Left ventricle myocardium inferior (tissue), 1 donor: Measurements from ENCODE around the gene KLHL30. TPM values are rescaled to one million over a fixed set of nuclear protein-coding genes. Genes with fewer than 3 reads are reported as not detected.

ENCODE experiments used
- DNase-seq: peaks from one replicate; pipeline ENCODE4 v3.0.0-alpha.2; 2020
- H3K27ac ChIP-seq: fragments of 200-600 bp; replicated peaks from 2 replicates; pipeline ENCODE4 v1.8.0; 2021
- H3K27me3 ChIP-seq: fragments of 200-600 bp; 2 replicates; pipeline ENCODE4 v1.8.0; 2021; ENCODE audit warnings: low read depth
- H3K36me3 ChIP-seq: fragments of 200-600 bp; 2 replicates; pipeline ENCODE4 v1.8.0; 2021
- H3K4me1 ChIP-seq: fragments of 200-600 bp; 2 replicates; pipeline ENCODE4 v1.8.0; 2021
- H3K4me3 ChIP-seq: fragments of 200-600 bp; 2 replicates; pipeline ENCODE4 v1.8.0; 2021; ENCODE audit warnings: mild to moderate bottlenecking, moderate library complexity
- H3K9me3 ChIP-seq: fragments of 200-600 bp; replicated peaks from 2 replicates; pipeline ENCODE4 v1.8.0; 2021
- intact Hi-C: fragments of 100-400 bp; cut with micrococcal nuclease; formaldehyde crosslinking; loops from one replicate; pipeline ENCODE4 v1.11.0; 2022
- total RNA-seq: library from RNA; stranded (reverse); fragmentation: NEBNext Ultra II Directional; extraction: Animal tissue kit (Norgen Biotek cat#: 25700); gene quantifications from one replicate; pipeline ENCODE4 v1.2.1, GENCODE V29; 2021
- TF ChIP-seq, protein P1 (sequence below): fragments of 200-600 bp; IDR thresholded peaks from 2 replicates; pipeline ENCODE4 v1.8.0; 2021; ENCODE audit warnings: antibody characterized with exemption, mild to moderate bottlenecking, borderline replicate concordance
- donor health status: DM: no; HTN: yes; CAD: no; lungs with severe emphysema.

The KLHL30 gene
- total RNA-seq, 1 donor from 2014 or later, result 17.3 TPM

DNA sequence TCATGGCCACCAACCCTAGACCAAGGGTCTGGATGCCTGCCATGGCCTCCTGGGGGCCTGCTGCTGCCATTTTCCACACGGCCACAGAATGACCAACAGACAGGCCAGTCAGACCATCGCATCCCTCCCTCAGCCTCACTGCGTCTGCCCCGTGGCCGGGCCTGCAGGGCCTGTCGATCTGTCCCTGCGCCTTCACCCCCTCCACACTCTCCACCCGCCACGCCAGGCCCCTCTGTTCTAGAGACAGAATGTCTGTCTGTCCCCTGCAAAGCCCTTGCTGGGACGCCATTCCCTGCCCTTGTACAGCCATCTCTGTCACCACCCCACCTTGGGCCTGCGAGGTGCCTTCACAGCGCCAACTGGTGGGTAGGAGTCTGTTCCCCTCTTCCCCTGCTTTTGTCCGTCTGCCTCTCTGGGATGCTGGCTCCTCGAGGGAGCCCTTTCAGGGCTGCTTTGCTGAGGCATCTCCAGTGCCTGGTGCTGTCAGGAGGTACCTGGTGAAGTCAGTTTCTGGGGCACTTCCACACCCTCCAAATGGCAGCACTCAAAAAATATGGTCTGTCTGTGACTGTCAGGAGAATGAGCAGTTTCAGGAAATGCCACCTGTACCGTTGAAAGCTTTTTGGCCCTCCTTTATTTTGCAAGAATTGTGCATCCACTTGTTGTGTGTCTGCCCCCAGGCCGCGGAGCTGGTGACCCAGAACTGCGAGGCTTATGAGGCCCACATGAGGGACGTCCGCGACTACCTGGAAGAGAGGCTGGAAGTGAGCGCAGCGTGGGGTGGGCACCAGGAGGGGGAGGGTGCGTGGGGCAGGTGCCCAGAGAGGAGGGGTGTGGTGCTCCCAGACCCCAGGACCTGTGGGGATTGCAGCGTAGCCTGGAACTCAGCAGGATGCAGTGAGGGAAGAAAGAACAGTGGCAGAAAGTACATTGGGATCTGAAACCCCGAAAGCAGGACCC is 45.0 kb upstream of the KLHL30 start:
- Histone ChIP-seq H3K36me3 (no peaks in the 10 kb centered on the region), H3K4me1 (no peaks in the 10 kb centered on the region), H3K4me3 (no peak overlapping the region), H3K27ac (no peak overlapping the region), H3K27me3 (no peaks in the 10 kb centered on the region), H3K9me3 (no peaks in the 10 kb centered on the region)
- intact Hi-C loops, result no loop called here
- DNase-seq, result no peak
- TF ChIP-seq, protein P1, sequence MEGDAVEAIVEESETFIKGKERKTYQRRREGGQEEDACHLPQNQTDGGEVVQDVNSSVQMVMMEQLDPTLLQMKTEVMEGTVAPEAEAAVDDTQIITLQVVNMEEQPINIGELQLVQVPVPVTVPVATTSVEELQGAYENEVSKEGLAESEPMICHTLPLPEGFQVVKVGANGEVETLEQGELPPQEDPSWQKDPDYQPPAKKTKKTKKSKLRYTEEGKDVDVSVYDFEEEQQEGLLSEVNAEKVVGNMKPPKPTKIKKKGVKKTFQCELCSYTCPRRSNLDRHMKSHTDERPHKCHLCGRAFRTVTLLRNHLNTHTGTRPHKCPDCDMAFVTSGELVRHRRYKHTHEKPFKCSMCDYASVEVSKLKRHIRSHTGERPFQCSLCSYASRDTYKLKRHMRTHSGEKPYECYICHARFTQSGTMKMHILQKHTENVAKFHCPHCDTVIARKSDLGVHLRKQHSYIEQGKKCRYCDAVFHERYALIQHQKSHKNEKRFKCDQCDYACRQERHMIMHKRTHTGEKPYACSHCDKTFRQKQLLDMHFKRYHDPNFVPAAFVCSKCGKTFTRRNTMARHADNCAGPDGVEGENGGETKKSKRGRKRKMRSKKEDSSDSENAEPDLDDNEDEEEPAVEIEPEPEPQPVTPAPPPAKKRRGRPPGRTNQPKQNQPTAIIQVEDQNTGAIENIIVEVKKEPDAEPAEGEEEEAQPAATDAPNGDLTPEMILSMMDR, result no peak

DNA sequence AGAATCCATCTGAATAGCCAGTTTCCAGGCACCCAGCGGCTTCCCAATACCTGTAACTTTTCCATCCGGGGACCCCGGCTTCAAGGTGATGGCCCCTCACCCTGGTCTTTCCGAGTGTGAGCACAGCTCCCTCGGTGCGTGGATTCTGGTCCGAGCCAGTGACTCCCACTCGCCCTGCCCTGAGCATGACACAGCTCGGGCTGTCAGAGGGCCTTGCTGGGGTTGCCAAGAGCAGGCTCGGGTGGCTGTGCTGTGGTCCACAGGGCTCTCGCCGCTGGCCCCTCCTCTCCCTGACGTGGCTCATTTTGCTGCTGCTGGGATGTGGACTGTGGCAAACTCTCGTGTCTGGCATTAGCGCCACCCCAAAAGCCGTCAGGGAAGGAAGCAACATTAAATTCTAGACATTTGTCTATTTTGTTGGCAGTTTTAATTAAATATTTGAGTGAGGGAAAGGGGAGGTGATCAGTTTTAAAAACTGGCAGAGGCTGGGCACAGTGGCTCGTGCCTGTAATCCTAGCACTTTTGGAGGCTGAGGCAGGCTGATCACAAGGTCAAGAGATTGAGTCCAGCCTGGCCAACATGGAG is 43.9 kb upstream of the KLHL30 start:
- H3K27me3 ChIP-seq, result no peaks in the 10 kb centered on the region
- no peak overlapping the region for H3K4me3 ChIP-seq
- DNase-seq, result no peak
- peaks cover 9% of the 10 kb centered on the region for H3K4me1 ChIP-seq
- H3K27ac ChIP-seq, result no peak overlapping the region
- no peaks in the 10 kb centered on the region for H3K9me3 ChIP-seq
- no peaks in the 10 kb centered on the region for H3K36me3 ChIP-seq
- TF ChIP-seq, protein P1, result no peak
- intact Hi-C loops, result no loop called here

DNA sequence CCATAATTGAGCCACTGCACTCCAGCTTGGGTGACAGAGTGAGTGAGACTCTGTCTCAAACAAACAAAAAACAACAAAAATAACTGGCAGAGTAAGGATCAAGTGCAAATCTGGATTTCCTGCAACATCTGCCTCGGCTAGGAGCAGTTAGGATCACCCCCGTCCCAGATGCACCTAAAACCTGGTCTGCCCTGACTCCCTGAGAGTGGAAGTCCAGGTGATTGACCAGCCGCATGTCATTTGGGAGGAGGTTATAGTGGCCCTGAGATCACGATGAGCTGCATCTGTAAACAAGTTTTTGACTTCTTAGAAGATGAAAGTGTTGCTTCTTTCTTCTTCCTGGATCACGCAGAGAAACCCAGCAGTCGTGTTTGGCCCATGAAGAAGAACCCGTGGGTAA is 43.3 kb upstream of the KLHL30 start:
- Histone ChIP-seq H3K9me3 (no peaks in the 10 kb centered on the region), H3K27ac (no peak overlapping the region), H3K27me3 (no peaks in the 10 kb centered on the region), H3K36me3 (no peaks in the 10 kb centered on the region), H3K4me1 (peaks cover 9% of the 10 kb centered on the region), H3K4me3 (no peak overlapping the region)
- no peak for DNase-seq
- intact Hi-C loops, result no loop called here
- TF ChIP-seq, protein P1, result no peak

DNA sequence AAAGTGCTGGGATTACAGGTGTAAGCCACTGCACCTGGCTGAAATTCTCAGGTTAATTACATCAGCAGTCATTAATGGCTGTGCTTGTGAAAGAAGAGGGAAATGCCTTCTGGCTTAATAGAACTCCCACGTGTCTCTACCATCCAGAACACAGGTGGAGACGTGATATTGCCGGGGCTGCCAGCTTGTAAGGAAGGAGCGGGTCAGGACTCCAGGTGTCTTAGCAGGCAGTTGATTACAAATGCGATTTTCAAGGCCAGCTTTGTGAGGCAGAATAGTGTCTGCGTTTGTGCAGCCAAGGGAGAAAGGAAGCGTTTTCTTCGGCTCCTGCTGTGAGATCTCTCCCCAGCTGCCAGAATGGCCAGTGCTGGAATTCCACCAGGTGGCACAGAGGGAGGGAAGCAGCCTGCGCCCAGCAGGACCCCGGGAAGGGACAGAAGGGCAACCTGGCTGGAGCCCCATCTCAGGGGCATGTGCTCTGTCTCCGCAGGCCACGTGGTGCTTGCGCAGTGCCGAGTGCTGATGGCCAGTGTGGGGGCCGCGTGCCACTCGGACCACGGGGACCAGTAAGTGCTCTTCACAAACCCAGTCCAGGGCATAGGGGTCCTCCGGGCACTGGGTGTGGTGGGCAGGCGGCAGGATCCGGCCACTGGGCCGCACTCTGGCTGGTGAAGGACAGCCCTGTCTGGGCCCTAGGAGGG is 42.0 kb upstream of the KLHL30 start:
- H3K27me3 ChIP-seq, result no peaks in the 10 kb centered on the region
- intact Hi-C loops, result no loop called here
- no peak overlapping the region for H3K4me3 ChIP-seq
- TF ChIP-seq, protein P1, result no peak
- H3K9me3 ChIP-seq, result no peaks in the 10 kb centered on the region
- no peak overlapping the region for H3K27ac ChIP-seq
- DNase-seq, result no peak
- peaks cover 9% of the 10 kb centered on the region for H3K4me1 ChIP-seq
- no peaks in the 10 kb centered on the region for H3K36me3 ChIP-seq

DNA sequence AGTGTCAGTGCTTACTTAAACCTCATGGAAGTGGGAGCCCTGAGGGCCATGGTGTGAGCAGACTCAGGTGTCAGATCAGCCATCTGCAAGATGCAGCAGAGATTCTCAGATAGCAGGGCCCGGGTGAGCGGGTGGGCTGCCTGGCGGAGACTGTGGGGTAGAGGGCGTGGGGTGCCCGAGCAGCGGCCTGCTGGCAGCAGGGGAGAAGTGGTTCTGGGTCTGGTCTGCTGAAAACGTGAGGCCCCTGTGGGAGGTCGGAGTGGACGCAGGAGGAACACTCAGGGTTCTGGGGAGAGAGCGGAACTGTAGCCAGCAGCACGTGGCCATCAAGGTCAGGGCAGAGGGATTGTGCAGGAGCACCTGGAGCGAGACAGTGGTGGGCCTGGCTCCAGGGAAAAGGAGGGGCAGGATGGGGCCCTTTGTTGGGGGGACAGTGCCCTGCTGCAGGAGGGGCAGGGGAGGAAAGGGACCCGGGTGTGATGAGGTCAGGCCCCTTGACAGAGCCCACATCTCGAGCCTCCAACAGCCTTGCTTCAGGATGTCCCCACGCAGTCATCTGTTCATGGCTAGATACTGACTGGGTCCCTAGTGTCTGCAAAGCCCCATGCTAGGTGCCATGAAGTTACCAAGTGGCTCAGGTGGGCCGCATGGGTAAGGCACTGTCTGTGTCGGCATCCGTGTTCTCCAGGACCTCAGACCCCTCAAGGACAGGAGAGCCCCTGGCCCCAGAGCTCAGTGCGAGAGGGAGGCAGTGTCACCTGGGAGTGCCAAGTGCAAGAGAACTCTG is 41.1 kb upstream of the KLHL30 start:
- DNase-seq, result no peak
- Histone ChIP-seq H3K27ac (no peak overlapping the region), H3K27me3 (no peaks in the 10 kb centered on the region), H3K36me3 (no peaks in the 10 kb centered on the region), H3K4me3 (no peak overlapping the region), H3K9me3 (no peaks in the 10 kb centered on the region), H3K4me1 (peaks cover 9% of the 10 kb centered on the region)
- intact Hi-C loops, result no loop called here
- TF ChIP-seq, protein P1, result no peak
